Keratinocyte (primary cell): ENCODE data around the gene DISC1. TPM values are rescaled to one million over a fixed set of nuclear protein-coding genes. Genes with fewer than 3 reads are reported as not detected.

ENCODE experiments used
- DNase-seq: peaks from one replicate; pipeline ENCODE4 v3.0.0-alpha.2; 2011; ENCODE audit warnings: low read depth, missing footprints, low spot score
- FAIRE-seq: peaks from 2 replicates; lab custom pipeline; 2011; peaks lifted over from hg19 to GRCh38; lab: Jason Lieb, UNC
- H2AFZ ChIP-seq: 2 replicates; pipeline ENCODE4 v1.6.0; 2012; ENCODE audit warnings: low read length, control low read depth, inconsistent platforms; ENCODE audit not compliant: control insufficient read depth
- H3K27ac ChIP-seq: 2 replicates; pipeline ENCODE4 v1.5.1; 2011; ENCODE audit warnings: low read length; ENCODE audit not compliant: control insufficient read depth, insufficient read depth
- H3K27me3 ChIP-seq: 3 replicates; pipeline ENCODE4 v1.6.0; 2011; ENCODE audit warnings: low read length; ENCODE audit not compliant: control insufficient read depth, insufficient read depth; ENCODE audit errors: extremely low read depth
- H3K36me3 ChIP-seq, 2 experiments: 2 replicates in 1 of 2; 3 replicates in 1 of 2; pipeline ENCODE4 v1.5.1; 2011; ENCODE audit warnings: low read length in 2 of 2, mild to moderate bottlenecking in 1 of 2; ENCODE audit not compliant: control insufficient read depth in 2 of 2, insufficient read depth in 2 of 2; ENCODE audit errors: extremely low read depth in 1 of 2
- H3K4me1 ChIP-seq: 3 replicates; pipeline ENCODE4 v1.5.1; 2011; ENCODE audit warnings: low read length; ENCODE audit not compliant: control insufficient read depth, insufficient read depth; ENCODE audit errors: extremely low read depth
- H3K4me2 ChIP-seq: 3 replicates; pipeline ENCODE4 v1.6.0; 2011; ENCODE audit warnings: low read depth, low read length; ENCODE audit not compliant: control insufficient read depth, insufficient read depth; ENCODE audit errors: extremely low read depth
- H3K4me3 ChIP-seq, 3 experiments: fragments of 200-600 bp in 1 of 3; sonication (generic) in 1 of 3; 2 replicates in 2 of 3; 3 replicates in 1 of 3; pipeline ENCODE4 v1.5.1; 2011 to 2016; ENCODE audit warnings: low read length in 3 of 3, mild to moderate bottlenecking in 3 of 3, control low read depth in 2 of 3, inconsistent platforms in 1 of 3, low read depth in 1 of 3, mixed read lengths in 1 of 3, mixed run types in 1 of 3, moderate library complexity in 1 of 3; ENCODE audit not compliant: control insufficient read depth in 2 of 3, insufficient read depth in 2 of 3; ENCODE audit errors: extremely low read depth in 1 of 3
- H3K79me2 ChIP-seq: 2 replicates; pipeline ENCODE4 v1.6.0; 2012; ENCODE audit warnings: low read length; ENCODE audit not compliant: control insufficient read depth, insufficient read depth
- H3K9ac ChIP-seq: 3 replicates; pipeline ENCODE4 v1.6.0; 2011; ENCODE audit warnings: low read length; ENCODE audit not compliant: control insufficient read depth, insufficient read depth; ENCODE audit errors: extremely low read depth
- H3K9me1 ChIP-seq: 3 replicates; pipeline ENCODE4 v1.6.0; 2011; ENCODE audit warnings: low read length; ENCODE audit not compliant: control insufficient read depth, insufficient read depth; ENCODE audit errors: extremely low read depth
- H3K9me3 ChIP-seq: 2 replicates; pipeline ENCODE4 v1.5.1; 2012; ENCODE audit warnings: low read depth, low read length; ENCODE audit not compliant: control insufficient read depth
- H4K20me1 ChIP-seq: 3 replicates; pipeline ENCODE4 v1.6.0; 2011; ENCODE audit warnings: low read length; ENCODE audit not compliant: control insufficient read depth, insufficient read depth; ENCODE audit errors: extremely low read depth
- EZH2 ChIP-seq: IDR thresholded peaks from one replicate; pipeline ENCODE4 v1.6.1; 2012; ENCODE audit warnings: inconsistent platforms, mild to moderate bottlenecking, low read length, moderate library complexity
- dilution Hi-C: fragments of 300-500 bp; cut with MboI; formaldehyde crosslinking; loops from one replicate; pipeline ENCODE4 v1.7.0; 2020; ENCODE audit warnings: low sequenced_read_pairs; ENCODE audit not compliant: extremely low pct_ligation_motif_present
- polyA plus RNA-seq, 5 experiments: library from polyadenylated mRNA; depleted of rRNA in 3 of 5; stranded (reverse) in 3 of 5; stranded (forward) in 1 of 5; unstranded in 1 of 5; fragments of >200 nt; gene quantifications; 1 replicate in 1 of 5; 2 replicates in 3 of 5; 3 replicates in 1 of 5; pipeline versions ENCODE4 v1.2.1 to v1.2.3, GENCODE V29; 2011 to 2012; ENCODE audit warnings: missing spikeins in 2 of 5, low read depth in 1 of 5, low replicate concordance in 1 of 5
- TF ChIP-seq, protein P1 (sequence below), 3 experiments: IDR thresholded peaks in 1 of 3; conservative IDR thresholded peaks in 1 of 3; optimal IDR thresholded peaks in 1 of 3; 2 replicates in 2 of 3; 3 replicates in 1 of 3; pipeline versions ENCODE3 to v1.5.1; 2011; ENCODE audit warnings: low read length in 3 of 3, mild to moderate bottlenecking in 3 of 3, moderate library complexity in 2 of 3, control low read depth in 1 of 3, inconsistent platforms in 1 of 3; ENCODE audit not compliant: insufficient read depth in 2 of 3; ENCODE audit errors: extremely low read depth in 1 of 3

Gene DISC1
- polyA plus RNA-seq, 1 donor (not counting 4 experiments of a cell fraction or from before 2014, with no cell fraction given): 0.47 TPM

DNA sequence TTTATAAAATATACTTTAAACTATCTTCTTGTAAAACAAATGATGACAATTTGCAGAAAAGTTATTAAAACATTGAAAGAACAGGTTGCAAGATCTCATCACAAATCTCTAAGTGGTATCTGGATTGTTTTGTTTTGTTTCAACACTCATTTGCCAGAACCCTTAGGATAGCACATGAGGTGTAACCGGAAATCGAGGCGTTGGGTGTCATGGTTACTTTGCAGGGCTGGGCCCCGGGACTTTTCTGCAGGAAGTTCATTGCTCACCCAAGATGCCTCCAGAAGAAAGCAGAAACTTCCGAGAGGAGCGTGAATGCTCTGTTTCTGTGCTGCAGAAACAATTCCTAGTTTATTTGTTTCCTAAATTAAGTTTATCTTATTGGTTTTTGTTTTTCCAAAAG lies 2.5 kb downstream of the DISC1 start:
- dilution Hi-C loops: no loop called here
- TF ChIP-seq, protein P1, sequence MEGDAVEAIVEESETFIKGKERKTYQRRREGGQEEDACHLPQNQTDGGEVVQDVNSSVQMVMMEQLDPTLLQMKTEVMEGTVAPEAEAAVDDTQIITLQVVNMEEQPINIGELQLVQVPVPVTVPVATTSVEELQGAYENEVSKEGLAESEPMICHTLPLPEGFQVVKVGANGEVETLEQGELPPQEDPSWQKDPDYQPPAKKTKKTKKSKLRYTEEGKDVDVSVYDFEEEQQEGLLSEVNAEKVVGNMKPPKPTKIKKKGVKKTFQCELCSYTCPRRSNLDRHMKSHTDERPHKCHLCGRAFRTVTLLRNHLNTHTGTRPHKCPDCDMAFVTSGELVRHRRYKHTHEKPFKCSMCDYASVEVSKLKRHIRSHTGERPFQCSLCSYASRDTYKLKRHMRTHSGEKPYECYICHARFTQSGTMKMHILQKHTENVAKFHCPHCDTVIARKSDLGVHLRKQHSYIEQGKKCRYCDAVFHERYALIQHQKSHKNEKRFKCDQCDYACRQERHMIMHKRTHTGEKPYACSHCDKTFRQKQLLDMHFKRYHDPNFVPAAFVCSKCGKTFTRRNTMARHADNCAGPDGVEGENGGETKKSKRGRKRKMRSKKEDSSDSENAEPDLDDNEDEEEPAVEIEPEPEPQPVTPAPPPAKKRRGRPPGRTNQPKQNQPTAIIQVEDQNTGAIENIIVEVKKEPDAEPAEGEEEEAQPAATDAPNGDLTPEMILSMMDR (optimal IDR thresholded peaks at IDR 0.05 in 1 of 3, IDR thresholded peaks at IDR 0.05 in 1 of 3, conservative IDR thresholded peaks at IDR 0.05 in 1 of 3; ENCODE audit: extremely low read depth in 1 of 3, insufficient read depth in 2 of 3, low read length in 3 of 3): no peak
- TF ChIP-seq EZH2: no peak
- Histone ChIP-seq H3K4me2 (peak overlapping the region; percentile 91), H3K27ac (peak overlapping the region; percentile 8), H3K79me2 (no peaks in the 10 kb centered on the region), H3K27me3 (peaks cover under 1% of the 10 kb centered on the region), H3K9me3 (no peaks in the 10 kb centered on the region), H3K36me3 (no peaks in the 10 kb centered on the region), H3K4me3 (no peak overlapping the region), H3K9me1 (no peaks in the 10 kb centered on the region), H3K9ac (no peak overlapping the region), H4K20me1 (peaks cover 3% of the 10 kb centered on the region), H2AFZ (no peak overlapping the region), H3K4me1 (peaks cover 30% of the 10 kb centered on the region)
- DNase-seq: no peak
- FAIRE-seq: peak; percentile 49

- no peak overlapping the region for H3K4me3 ChIP-seq
- H3K4me1 ChIP-seq: peaks cover 30% of the 10 kb centered on the region
- no peak overlapping the region for H3K4me2 ChIP-seq
- H3K79me2 ChIP-seq: no peaks in the 10 kb centered on the region
- no peak overlapping the region for H3K9ac ChIP-seq
- TF ChIP-seq, protein P1 (optimal IDR thresholded peaks at IDR 0.05 in 1 of 3, IDR thresholded peaks at IDR 0.05 in 1 of 3, conservative IDR thresholded peaks at IDR 0.05 in 1 of 3; ENCODE audit: extremely low read depth in 1 of 3, insufficient read depth in 2 of 3, low read length in 3 of 3): no peak
- no peak for TF ChIP-seq EZH2
- no peaks in the 10 kb centered on the region for H3K27me3 ChIP-seq
- H3K9me3 ChIP-seq: no peaks in the 10 kb centered on the region
- dilution Hi-C loops: no loop called here
- no peaks in the 10 kb centered on the region for H3K9me1 ChIP-seq
- no peak overlapping the region for H2AFZ ChIP-seq
- peaks cover 3% of the 10 kb centered on the region for H4K20me1 ChIP-seq
- DNase-seq (no peak), FAIRE-seq (no peak)
- no peaks in the 10 kb centered on the region for H3K36me3 ChIP-seq
- no peak overlapping the region for H3K27ac ChIP-seq
These were observed 4.1 kb downstream of the DISC1 start for GRCh38 chr1:231630558-231631205.
